CD4-positive, alpha-beta T cell treated with Interleukin-21 for 1 hour (primary cell): ENCODE data around the gene VASN.
"Not testable (repeated sequence)": the region's sequence is repeated elsewhere in the genome, so short reads cannot be mapped to it uniquely, and the experiment has no call there.

Source experiments
- DNase-seq: peaks from one replicate; pipeline ENCODE4 v3.0.0-alpha.2; 2020

The VASN gene

DNA sequence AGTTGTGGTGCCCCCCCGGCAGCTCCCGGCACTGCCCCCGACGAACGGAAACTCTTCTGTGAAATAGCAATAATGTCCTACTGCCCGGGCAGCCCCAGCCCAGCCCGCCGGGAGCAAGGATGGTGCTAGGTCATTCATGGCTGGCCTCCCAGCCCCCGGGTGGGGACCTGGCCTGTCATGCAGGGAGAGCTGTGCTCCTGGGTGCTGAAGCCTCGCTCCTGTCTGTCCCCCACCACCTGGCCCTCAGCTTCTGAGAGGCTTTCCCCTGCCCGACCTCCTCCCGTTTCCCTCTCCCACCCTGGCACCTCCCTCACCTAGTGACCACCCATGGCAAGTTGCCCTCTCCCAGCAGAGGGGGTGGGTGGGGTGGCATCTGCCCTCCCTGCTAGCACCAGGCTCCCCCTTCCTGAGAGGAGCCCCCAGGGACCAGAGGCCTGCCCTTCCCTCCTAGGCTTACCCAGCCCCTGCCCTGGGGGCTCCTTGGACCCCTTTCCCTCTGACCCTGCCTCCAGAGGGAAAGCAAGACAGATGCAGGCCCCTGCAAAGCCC lies 34.0 kb upstream of the VASN start:
- no peak for DNase-seq

DNA sequence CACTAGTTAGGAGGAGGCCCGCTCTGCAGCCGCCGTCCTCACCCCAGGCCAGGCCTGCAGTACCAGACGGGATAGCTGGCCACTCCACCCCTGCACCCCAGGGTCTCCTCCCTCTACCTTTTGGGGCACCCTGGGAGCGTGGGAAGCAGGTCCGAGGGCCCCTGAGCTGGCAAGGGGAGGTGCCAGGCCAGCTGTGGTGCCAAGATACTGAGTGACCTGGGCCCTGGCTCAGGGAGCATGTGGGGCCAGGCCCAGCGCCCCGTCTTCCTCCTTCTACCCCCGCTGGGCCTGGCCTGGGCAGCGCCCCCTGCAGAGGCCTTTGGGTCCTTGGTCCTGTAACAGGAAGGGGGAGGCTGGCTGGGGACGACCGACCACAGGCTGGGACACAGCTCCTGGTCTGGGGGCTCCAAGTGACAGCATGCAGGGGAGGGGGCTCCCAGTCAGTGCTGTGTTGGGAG lies 33.5 kb upstream of the VASN start:
- no peak for DNase-seq

DNA sequence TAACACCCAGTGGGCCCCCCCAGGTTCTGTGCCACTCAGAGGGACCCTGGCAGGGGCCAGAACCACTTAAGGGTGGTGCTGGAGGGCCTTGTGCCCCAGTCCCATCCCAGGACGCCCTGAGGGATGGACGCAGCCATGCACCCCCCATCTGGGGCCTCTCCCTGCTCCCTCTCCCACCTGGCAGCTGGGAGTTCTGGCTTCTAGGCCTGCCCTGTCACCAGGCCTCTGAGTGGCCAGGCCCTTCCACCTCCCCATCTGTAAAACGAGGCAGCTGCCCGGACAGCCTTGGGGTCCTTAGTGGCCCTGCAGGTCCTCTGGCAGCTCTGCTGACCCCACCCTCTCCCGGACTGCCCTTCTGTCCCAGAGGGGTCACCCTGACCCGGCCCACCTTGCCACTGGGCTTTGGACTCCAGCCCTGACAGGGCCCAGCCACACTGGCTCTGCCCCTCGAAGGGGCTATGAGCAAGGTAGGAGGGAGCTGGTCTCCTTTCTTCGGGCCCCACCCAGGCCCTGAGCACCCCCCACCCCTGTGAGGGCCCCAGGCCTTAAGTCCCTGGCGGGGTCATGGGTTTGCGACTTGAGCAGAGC lies 32.8 kb upstream of the VASN start:
- no peak for DNase-seq

DNA sequence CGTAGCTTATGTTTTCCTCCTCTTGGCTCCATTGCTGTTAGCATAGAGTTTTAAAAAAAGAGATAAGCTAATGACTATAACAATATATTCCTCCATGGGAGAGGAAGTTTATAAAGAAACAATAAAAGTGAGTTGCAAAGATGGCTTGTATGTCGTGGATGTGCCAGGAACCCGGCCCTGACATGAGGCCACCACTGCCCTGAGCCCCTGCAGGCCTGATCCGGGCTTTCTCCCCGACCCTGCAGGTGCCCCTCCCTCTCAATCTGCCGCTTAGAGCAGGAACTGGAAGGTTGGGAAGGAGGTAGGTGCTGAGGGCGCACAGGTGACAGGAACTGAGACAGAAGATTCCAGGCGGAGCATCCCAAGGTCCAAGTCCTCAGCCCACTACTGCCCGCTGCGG lies 32.2 kb upstream of the VASN start:
- no peak for DNase-seq

DNA sequence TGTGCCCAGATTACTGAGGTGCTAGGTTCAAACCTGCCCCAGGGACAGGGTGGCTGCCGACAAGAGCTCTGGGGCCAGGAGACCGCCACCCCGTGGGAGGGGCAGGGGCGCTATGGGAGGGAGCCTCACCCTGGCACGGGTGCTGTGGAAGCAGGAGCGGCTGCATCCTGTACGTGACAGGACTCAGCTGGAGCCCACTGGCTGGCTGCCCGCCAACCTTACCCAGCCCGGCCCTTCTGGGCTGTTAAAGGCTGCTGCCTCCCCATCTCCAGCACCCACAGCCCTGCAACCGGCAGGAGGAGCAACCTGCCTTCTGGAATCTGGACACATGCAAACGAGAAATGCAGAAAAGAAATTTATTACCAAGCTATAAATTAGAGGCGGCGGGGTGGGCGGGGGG lies 31.7 kb upstream of the VASN start:
- no peak for DNase-seq

DNA sequence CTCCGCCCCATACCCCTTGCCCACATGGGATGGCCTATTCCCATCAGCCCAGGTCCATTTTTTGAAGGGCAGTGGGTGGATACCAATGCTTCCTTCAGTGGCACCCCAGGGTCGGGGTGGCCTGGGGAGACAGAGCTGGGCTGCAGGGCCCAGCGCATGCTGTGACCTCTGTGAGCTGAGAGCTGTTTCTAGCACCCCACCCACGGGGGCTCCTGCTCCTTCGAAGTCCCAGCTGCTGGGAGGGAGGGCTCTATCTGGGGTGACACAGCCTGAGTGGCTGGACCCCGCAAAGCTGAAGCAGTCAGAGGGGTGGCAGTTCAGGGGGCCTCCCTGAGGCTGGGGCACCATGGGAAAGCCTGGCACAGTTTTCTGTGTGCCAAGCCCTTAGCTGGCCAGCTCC lies 31.2 kb upstream of the VASN start:
- DNase-seq = no peak

DNA sequence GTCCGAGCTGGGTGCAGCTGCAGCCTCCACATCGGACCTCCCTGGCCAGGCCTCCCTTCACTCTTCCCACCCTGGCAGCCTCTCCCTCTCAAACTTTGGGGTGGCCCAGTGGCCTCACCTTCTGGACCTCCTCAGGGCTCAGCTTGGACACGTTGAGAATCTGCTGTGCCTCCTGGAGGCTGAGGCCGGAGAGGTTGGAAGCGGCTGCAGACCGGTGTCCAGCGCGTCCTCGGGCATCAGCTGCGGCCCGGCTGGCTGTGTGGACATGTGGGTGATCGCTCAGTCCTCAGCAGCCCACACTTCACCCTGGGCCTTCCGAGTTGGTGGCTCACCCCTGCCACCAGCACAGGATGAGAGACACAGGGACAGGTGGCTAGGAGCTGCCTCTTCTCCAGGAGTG lies 30.4 kb upstream of the VASN start:
- no peak for DNase-seq

DNA sequence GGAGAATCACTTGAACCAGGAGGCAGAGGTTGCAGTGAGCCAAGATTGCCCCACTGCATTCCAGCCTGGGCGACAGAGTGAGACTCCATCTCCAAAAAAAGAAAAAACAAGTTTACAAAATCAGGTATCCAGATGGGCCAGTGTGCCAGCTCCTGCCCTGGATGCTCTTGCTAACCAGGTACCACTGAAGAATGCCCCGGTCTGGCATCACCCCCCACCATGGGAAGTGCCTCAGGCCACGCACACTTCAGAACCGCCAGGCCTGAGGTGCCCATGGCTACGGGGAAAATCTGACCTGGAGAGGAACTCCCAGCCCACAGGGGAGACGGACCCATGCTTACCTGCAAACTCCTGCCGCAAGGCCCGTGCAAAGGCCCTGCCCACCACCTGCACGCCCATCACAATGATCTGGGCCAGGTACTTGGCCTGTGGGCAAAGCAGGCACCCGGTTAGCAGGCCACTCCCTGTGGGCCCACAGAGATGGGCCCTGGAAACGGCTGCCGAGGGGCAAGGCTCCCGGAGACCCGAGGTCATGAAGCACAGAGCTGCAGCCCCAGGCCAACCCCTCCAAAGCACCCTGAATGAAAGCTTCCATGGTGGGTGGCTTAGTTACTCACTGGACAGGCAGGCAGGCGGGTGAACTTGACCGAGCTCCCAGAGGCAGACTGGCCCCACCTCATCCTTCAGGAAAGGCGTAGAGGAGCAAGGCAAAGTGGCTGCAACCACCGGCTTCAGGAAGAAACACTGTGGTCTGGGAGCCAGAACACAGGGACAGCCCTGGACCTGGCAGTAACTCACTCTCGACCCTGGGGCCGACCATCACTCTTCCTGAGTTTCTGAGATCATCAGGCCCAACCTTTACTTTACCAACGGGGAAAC lies 28.5 kb upstream of the VASN start:
- no peak for DNase-seq

DNA sequence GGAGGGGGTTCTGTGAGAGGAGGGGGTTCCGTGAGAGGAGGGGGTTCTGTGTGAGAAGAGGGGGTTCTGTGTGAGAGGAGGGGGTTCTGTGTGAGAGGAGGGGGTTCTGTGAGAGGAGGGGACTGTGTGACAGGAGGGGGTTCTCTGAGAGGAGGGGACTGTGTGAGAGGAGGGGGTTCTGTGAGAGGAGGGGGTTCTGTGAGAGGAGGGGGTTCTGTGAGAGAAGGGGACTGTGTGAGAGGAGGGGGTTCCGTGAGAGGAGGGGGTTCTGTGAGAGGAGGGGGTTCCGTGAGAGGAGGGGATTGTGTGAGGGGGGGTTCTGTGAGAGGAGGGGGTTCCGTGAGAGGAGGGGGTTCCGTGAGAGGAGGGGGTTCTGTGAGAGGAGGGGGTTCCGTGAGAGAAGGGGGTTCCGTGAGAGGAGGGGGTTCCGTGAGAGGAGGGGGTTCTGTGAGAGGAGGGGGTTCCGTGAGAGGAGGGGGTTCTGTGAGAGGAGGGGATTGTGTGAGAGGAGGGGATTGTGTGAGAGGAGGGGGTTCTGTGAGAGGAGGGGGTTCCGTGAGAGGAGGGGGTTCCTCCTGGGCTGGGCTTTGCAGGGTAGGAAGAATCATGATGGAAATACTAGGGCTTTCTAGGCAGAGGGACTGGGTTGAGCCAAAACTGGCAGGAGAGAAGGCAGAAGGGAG lies 27.2 kb upstream of the VASN start:
- DNase-seq = not testable (repeated sequence)

DNA sequence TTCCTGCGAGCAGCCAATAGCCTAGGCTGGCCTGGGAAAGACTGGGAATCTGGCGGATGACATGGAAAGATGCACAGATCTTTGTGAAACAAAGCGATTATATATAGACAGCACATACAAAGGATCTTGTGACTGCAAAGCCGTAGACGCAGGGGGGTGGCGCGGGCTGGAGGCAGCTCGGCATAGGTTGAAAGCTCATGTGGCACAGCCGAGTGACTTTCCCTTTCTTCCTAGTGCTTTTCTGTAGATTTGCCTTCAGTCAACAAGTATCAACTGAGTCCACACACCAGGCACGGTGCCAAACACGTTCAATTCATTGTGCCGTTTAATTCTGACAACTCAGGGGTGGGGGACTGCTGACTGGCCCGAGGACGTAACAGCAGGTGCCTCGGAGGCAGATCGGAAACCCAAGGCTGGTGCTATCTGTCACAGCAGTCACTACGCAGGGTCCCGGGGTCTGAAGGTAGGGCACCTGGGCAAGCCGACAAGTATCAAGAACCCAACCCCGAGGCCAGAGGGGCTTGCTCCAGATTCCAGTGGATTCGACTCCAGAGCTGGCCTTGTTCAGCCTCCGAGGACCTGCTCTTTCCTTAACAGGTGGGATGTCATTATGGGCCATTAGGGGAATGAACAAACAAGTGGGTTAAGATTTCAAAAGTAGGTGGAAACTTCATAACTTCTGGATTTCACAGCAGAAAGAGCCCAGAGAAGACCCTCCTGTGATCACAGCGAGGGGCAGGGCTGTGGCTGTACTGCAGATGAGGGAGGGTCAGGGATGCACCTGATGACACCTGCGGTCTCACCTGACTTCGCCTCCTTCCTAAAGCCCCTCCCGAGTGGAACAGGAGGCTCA lies 26.4 kb upstream of the VASN start:
- DNase-seq = no peak

DNA sequence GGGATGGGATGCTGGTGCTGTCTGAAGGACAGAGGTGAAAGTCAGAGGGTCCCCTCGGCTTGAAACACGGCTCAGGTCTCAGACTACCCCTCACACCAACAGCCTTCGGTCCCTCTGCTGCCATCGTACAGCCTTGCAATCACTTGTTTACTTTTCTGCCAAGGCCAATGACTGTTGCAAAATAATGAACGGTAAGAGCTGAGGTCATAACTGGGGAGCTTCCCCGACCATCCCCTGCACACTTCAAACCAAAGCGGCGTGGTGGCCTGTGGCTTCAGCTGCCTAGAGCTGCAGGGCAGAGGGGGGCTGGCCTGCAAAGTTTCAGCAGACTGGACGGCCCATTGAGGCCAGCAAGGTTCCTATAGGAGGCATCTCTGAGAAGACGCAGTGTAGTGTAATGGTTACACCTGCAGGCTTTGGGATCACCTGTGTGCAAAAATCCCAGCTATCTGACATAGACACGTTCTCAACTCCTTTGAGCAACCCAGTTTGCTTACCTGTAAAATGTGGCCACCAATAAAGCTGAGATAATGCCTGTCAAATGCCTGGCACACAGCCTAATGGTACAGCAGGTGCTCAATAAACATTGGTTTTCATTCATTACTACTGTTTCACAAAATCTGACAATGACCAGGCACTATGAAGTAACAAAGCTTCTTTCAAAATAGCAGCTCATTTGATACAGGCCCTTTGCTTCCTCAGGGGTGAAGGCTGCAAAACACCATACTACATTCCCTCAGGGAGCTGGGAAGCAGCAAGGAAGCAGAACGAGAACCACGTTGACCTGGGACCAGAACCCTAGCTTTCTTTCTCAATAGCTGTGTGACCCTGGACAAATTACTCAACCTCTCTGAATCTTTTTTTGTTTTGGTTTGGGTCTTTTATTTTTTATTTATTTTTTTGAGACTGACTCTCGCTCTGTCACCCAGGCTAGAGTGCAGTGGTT lies 25.5 kb upstream of the VASN start:
- DNase-seq = no peak

DNA sequence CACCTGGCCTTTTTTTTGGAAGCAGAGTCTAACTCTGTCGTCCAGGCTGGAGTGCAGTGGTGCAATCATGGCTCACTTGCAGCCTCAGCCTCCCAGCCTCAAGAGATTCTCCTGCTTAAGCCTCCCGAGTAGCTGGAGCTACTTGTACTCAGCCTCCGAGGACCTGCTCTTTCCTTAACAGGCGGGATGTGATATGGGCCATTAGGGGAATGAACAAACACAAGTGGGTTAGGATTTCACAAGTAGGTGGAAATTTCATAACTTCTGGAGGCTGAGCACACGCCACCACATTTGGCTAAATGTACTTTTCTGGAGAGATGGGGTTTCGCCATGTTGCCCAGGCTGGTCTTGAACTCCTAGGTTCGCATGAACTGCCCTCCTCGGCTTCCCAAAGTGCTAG lies 24.6 kb upstream of the VASN start:
- no peak for DNase-seq

DNA sequence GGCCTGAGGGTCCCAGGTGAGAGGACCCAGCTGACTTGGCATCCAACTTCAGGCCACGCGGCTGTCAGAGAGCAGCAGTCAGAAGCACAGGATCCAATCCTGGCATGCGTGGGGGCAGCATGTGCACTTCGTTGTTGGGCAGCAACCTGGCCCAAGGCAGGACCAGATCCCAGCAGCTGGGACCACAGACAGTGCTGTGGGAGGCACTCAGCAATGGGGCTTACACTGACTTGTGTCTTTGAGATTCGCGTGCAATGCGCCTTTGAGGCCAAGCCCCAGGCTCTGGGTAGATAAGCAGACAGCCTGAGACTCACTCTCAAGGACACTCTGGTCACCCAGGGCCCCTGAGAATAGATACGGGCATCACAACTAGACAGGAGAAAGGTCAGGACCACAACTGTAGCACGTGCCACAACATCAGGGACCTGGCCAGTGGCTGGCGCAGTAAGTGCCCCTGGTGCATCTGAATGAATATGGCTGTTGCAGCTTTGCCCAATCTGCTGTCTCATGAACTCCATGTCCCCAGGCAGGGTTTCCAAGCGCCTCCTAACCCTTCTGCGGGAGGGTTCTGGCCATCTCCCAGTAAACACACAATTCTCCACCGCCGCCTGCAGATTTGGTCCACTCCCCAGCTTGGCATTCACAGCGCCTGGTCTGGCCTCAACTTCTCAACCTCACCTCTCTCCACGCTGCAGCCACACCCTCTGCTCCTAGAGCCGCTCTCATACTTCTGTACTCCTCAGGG lies 23.7 kb upstream of the VASN start:
- DNase-seq = no peak

DNA sequence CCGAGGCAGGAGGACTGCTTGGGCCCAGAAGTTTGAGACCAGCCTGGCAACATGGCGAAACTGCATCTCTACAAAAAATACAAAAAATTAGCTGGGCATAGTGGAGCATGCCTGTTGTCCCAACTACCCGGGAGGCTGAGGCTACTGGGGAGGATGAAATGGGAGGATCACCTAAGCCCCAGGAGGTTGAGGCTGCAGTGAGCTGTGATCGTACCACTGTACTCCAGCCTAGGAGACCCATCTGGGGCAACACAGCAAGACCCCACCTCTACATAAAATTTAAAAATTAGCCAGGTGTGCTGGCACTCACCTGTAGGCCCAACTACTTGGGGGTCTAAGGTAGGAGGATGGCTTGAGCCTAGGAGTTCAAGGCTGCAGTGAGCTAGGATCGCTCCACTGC lies 22.3 kb upstream of the VASN start:
- no peak for DNase-seq

DNA sequence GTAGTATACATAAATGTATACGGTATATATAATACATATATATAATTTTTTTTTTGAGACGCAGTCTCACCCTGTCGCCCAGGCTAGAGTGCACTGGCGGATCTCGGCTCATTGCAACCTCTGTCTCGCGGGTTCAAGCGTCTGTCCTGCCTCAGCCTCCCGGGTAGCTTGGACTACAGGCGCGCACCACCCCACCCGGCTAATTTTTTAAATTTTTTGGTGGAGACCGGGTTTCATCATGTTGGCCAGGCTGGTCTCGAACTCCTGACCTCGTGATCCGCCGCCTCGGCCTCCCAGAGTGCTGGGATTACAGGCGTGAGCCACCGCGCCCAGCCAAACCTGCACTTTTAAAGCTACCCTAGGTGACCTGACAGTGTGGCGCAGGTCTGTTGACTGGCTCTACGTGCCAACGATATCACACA lies 21.3 kb upstream of the VASN start:
- DNase-seq = no peak

DNA sequence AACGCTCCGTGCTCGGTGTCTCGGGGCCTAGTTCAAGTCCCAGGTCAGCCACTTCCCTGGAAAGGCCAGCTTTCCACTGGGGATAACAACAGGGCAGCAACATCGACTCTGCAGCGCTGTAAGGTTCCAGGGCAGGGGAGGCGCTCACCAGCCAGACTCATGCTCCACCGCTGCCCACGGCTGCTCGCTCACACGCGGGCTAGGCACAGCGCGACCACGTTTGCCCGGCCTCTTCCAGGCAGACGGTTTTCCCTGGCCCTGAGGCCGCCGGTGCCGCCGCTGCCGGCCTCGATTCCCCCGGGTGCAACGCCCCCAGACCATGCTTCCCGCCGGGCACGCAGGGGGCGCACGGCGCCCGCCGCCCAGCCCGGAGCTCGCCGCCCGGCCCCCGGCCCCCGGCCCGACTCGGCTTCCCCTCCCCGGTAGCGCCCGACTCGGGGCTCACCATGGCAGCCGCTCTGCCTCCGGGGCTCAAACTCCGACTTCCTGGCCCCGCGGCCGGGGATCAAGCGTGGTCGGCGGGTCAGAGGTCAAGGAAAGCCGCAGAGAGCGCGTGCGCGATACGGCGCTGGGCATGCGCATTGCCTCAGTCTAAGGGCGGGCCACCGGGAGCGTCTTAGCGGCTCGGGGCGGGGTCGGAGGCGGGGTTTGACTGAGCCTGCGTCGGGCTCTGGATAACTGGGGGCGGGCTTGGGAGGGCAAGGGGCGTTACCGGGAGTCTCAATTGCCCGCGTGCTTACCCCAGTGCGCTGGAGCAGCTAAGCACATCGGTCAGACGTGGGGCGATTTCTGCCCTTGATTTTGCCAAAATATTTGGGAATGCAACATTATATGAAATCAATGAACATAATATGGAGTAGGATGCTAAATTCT lies 20.6 kb upstream of the VASN start, which contains the start of gene PAM16:
PAM16 (minus strand) TSS at position 535 of the 873 bp plus-strand sequence; CDS start at position 448, 87 bp downstream.
- DNase-seq = peak; percentile 98

DNA sequence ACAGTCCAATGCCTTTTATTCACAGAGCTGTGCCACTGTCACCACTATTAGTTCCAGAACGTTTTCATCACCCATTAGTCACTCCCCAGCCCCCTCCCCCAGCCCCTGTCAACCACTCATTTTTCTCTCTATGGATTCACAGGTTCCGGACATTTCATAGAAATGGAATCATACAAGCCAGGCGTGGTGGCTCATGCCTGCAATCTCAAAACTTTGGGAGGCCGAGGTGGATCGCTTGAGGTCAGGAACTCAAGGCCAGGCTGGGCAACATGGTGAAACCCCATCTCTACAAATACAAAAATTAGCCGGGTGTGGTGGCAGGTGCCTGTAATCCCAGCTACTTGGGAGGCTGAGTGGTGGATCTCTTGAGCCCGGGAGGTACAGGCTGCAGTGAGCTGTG lies 19.8 kb upstream of the VASN start:
- no peak for DNase-seq

DNA sequence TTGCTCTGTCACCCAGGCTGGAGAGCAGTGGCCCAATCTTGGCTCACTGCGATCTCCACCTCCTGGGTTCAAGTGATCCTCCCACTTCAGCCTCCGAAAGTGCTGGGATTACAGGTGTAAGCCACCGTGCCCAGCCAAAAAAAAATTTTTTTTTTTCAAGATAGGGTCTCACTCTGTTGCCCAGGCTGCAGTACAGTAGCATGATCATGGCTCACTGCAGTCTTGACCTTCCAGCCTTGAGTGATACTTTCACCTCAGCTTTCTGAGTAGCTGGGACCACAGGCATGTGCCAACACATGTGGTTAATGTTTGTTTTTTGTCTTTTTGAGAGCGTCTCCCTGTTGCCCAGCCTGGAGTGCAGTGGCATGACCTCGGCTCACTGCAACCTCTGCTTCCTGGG lies 18.8 kb upstream of the VASN start:
- no peak for DNase-seq

DNA sequence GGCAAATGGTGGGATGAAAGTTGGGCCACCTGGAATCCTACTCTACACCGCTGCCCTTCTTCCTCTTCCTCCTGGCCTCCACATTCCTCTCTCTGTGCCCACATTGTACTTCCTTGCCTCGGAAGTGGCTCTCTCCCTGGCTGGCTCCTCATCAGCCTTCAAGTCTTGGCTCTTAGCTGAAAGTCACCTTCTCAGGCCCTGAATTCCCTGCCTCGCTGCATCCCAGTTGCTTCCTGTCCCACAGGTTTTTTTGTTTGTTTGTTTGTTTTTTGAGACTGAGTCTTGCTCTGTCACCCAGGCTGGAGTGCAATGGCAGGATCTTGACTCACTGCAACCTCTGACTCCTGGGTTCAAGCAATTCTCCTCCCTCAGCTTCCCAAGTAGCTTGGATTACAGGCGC lies 18.0 kb upstream of the VASN start:
- DNase-seq = no peak
